Ishikawa (cell line): ENCODE data around the gene CCN2.

Experiments
- CEBPB ChIP-seq: IDR thresholded peaks from 2 replicates; pipeline ENCODE4 v1.6.1; 2012
- CREB1 ChIP-seq: IDR thresholded peaks from 2 replicates; pipeline ENCODE4 v1.6.1; 2012; ENCODE audit warnings: low read depth
- EGR1 ChIP-seq: IDR thresholded peaks from 2 replicates; pipeline ENCODE4 v1.6.1; 2012
- EP300 ChIP-seq: IDR thresholded peaks from 2 replicates; pipeline ENCODE4 v1.6.1; 2012; ENCODE audit warnings: borderline replicate concordance
- FOXM1 ChIP-seq: IDR thresholded peaks from 2 replicates; pipeline ENCODE4 v1.6.1; 2012; ENCODE audit warnings: low read depth, borderline replicate concordance
- MAX ChIP-seq: IDR thresholded peaks from 2 replicates; pipeline ENCODE4 v1.6.1; 2012
- NFIC ChIP-seq: IDR thresholded peaks from 2 replicates; pipeline ENCODE4 v1.6.1; 2012
- RAD21 ChIP-seq: IDR thresholded peaks from 2 replicates; pipeline ENCODE4 v1.6.1; 2012; ENCODE audit warnings: low read depth
- TAF1 ChIP-seq: IDR thresholded peaks from 2 replicates; pipeline ENCODE4 v1.6.1; 2012; ENCODE audit warnings: low read depth, mild to moderate bottlenecking
- TCF12 ChIP-seq: IDR thresholded peaks from 2 replicates; pipeline ENCODE4 v1.6.1; 2012; ENCODE audit warnings: low read depth
- TEAD4 ChIP-seq: IDR thresholded peaks from 2 replicates; pipeline ENCODE4 v1.6.1; 2012
- YY1 ChIP-seq: IDR thresholded peaks from 2 replicates; pipeline ENCODE4 v1.6.1; 2012; ENCODE audit warnings: low read depth
- TF ChIP-seq, protein P1 (sequence below): IDR thresholded peaks from 2 replicates; pipeline ENCODE4 v1.6.1; 2012
- TF ChIP-seq, protein P2 (sequence below): IDR thresholded peaks from 2 replicates; pipeline ENCODE4 v1.6.1; 2012; ENCODE audit warnings: low read depth, mild to moderate bottlenecking

- TF ChIP-seq FOXM1 (no peak), TAF1 (no peak), YY1 (no peak), TEAD4 (no peak), EP300 (no peak), RAD21 (no peak), EGR1 (no peak), MAX (no peak), CREB1 (no peak), TCF12 (no peak), NFIC (no peak), CEBPB (no peak)
- TF ChIP-seq, protein P1, sequence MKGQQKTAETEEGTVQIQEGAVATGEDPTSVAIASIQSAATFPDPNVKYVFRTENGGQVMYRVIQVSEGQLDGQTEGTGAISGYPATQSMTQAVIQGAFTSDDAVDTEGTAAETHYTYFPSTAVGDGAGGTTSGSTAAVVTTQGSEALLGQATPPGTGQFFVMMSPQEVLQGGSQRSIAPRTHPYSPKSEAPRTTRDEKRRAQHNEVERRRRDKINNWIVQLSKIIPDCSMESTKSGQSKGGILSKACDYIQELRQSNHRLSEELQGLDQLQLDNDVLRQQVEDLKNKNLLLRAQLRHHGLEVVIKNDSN, result no peak
- TF ChIP-seq, protein P2, sequence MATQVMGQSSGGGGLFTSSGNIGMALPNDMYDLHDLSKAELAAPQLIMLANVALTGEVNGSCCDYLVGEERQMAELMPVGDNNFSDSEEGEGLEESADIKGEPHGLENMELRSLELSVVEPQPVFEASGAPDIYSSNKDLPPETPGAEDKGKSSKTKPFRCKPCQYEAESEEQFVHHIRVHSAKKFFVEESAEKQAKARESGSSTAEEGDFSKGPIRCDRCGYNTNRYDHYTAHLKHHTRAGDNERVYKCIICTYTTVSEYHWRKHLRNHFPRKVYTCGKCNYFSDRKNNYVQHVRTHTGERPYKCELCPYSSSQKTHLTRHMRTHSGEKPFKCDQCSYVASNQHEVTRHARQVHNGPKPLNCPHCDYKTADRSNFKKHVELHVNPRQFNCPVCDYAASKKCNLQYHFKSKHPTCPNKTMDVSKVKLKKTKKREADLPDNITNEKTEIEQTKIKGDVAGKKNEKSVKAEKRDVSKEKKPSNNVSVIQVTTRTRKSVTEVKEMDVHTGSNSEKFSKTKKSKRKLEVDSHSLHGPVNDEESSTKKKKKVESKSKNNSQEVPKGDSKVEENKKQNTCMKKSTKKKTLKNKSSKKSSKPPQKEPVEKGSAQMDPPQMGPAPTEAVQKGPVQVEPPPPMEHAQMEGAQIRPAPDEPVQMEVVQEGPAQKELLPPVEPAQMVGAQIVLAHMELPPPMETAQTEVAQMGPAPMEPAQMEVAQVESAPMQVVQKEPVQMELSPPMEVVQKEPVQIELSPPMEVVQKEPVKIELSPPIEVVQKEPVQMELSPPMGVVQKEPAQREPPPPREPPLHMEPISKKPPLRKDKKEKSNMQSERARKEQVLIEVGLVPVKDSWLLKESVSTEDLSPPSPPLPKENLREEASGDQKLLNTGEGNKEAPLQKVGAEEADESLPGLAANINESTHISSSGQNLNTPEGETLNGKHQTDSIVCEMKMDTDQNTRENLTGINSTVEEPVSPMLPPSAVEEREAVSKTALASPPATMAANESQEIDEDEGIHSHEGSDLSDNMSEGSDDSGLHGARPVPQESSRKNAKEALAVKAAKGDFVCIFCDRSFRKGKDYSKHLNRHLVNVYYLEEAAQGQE, result no peak
Observed at GRCh38 chr6:131967948-131968347, 16.8 kb upstream of the CCN2 start.
